Skeletal muscle cell (primary cell): Measurements from ENCODE around the gene HIVEP3.

ENCODE experiments used
- DNase-seq: peaks from one replicate; pipeline ENCODE4 v3.0.0-alpha.2; 2010; ENCODE audit warnings: low read depth
- H3K4me3 ChIP-seq: 2 replicates; pipeline ENCODE4 v1.5.1; 2011; ENCODE audit warnings: low read depth, mild to moderate bottlenecking, control low read depth, low read length, moderate library complexity

HIVEP3 gene

GRCh38 chr1:41529621-41530395 lies 388.9 kb downstream of the HIVEP3 start:
- DNase-seq, result no peak
- no peak overlapping the region for H3K4me3 ChIP-seq

DNA sequence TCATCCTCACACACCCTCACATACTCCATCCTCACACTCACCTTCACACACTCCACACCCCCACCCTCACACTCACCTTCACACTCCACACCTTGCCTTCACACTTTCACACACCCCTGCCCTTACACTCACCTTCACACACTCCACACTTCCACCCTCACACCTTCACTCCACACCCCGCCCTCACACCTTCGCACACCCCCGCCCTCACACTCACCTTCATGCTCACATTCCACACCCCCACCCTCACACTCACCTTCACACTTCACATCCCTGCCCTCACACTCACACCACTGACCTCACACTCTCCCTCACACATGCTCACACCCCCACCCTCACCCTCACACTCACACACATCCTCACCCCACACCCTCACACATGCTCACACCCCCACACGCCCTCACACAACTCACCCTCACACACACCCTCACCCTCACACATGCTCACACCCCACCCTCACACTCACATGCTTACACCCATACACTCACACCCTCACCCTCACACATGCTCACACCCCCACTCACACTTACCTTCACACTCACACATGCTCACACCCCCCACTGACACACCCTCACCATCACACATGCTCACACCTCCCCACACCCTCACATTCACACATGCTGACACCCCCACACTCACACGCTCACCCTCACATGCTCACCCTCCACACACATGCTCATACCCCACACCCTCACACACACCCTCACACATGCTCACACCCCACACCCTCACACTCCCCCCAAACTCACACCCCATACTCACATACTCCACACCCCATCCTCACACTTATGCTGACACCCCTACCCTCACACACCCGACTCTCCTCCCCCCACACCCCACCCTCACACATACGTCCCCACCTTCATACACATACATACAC lies 389.8 kb downstream of the HIVEP3 start:
- H3K4me3 ChIP-seq, result no peak overlapping the region
- no peak for DNase-seq

GRCh38 chr1:41528106-41528505 lies 390.6 kb downstream of the HIVEP3 start:
- DNase-seq, result no peak
- H3K4me3 ChIP-seq, result no peak overlapping the region

DNA sequence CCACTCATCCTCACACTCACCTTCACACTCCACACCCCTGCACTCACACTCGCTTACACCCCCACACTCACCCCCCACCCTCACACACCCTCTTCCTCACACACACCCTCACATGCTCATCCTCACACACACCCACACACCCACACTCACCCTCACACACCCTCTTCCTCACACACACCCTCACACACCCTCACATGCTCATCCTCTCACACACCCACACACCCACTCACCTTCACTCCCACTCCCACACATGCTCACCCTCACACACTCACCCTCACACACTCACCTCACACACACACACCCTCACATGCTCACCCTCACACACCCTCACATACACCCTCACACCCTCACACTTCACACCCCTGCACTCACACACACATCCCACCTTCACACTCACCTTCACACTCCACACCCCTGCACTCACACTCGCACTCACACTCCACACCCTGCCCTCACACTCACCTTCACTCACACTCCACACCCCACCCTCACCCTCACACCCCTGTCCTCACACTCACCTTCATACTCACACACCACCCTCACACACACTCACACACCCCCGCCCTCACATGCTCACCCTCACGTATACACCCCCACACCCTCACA lies 391.7 kb downstream of the HIVEP3 start:
- H3K4me3 ChIP-seq, result no peak overlapping the region
- DNase-seq, result no peak

- DNase-seq, result no peak
- H3K4me3 ChIP-seq, result no peak overlapping the region
Observed at GRCh38 chr1:41525891-41526587, 392.7 kb downstream of the HIVEP3 start.

DNA sequence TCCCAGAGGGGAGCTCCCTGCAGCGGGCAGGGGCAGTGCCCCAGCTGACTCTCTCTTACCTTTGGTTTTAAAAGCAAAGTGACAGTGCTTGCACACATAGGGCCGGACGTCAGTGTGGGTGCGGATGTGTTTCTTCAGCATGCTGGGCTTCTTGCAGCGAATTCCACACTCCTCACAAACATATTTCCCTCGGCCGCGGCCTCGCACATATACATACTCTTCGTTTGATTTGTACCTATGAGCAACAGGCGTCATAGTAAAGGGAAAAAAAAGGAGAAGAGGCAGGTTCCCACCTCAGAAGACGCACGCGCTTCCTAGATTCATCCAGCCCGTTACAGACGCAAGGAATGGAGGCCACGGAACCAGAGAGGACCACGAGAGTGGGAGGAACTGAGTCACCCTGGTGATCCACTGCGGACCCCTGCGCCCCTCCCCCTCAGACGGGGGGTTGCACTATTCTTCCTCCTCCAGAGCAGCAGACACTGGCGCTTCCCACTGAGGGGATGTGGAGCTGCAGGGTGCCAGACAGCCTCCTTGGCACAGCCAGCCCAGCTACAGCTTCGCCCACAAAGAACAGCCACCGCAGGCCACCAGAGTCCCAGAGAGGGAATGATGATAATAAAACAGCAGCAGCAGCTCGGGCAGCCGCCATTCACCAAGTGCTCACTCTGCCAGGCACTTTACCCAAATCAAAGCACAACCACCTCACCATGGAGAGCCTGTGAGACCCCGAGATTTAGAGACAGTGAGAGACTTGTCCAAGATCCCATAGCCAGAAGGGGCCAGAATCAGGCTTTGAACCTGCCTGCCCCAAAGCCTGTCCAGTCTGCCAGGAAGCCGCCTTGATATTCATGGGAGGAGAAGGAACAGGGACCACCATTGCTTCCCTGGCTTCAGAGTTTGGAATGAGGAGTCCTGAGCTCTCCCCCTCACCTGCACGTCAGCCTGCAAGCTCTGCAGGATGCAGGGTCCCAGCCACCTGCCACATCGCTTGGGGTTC lies 393.7 kb downstream of the HIVEP3 start:
- no peak overlapping the region for H3K4me3 ChIP-seq
- DNase-seq, result no peak

GRCh38 chr1:41523949-41524675 lies 394.6 kb downstream of the HIVEP3 start:
- no peak for DNase-seq
- no peak overlapping the region for H3K4me3 ChIP-seq

GRCh38 chr1:41523071-41523470 lies 395.7 kb downstream of the HIVEP3 start:
- DNase-seq, result no peak
- no peak overlapping the region for H3K4me3 ChIP-seq

DNA sequence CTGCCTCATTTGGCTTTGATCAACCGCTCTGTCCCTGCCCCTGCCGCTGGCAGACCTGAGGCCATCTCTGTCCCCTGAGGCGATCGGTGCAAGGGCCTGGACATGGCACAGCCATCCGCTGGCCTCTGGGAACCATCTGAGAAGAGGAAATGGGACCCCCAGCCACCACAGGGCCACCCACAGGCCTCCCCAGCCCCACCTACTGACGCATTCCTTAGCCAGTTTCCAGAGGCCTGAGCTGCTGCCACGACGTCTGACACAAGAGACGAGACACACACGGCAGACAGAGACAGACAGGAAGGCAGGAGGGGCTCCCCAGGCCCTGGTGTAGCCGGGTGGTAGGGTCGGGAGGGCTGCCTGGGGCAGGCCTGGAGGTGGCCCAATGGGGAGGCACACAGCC lies 397.0 kb downstream of the HIVEP3 start:
- H3K4me3 ChIP-seq, result no peak overlapping the region
- no peak for DNase-seq

- DNase-seq, result no peak
Observed at GRCh38 chr1:41520951-41521752, 397.6 kb downstream of the HIVEP3 start.

DNA sequence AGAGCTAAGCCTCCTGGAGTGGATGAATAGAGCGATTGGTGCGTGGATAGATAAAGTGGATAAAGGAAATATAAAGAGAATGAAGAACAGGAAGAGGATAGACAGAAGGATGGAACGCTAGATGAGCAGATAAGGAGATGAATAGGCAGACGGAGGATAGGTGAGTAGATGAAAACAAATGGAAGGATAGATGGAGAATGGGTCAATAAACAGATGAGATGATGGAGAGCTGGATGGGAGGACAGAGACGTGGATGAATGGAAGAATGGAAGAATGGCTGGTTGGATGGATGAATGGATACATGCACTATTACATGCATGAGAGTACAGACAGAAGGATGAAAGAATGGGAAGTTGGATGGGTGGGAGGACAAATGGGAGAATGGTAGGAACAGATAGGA lies 399.1 kb downstream of the HIVEP3 start:
- no peak for DNase-seq
- no peak overlapping the region for H3K4me3 ChIP-seq

More at GRCh38 chr1:41520951-41521752, 397.6 kb downstream of the HIVEP3 start:
- no peak overlapping the region for H3K4me3 ChIP-seq

DNA sequence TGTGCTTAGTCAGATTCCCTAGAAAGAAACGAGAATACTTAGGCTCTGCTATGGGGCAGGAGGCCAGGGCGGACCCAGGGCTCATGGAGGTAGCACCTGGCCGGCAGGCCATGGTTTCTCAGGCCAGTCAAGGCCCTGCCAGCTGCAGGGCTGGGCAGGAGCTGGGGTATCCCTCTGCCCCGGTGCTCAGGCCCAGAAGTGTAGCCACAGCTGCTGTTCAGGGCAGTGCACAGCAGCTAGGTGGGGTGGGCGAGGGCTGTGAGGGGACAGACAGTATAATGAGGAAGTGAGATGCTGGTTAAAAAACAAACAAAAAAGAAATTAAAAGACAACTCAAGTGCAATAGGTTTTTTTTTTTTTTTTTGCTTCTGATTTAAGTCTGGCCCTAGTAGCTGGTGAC lies 400.3 kb downstream of the HIVEP3 start:
- no peak for DNase-seq
- H3K4me3 ChIP-seq, result no peak overlapping the region

GRCh38 chr1:41517062-41517438 lies 401.7 kb downstream of the HIVEP3 start:
- DNase-seq, result no peak
- H3K4me3 ChIP-seq, result no peak overlapping the region

- peak overlapping the region; percentile 33 for H3K4me3 ChIP-seq
Observed at GRCh38 chr1:41516168-41517061, 402.3 kb downstream of the HIVEP3 start.

GRCh38 chr1:41515778-41516167 lies 402.9 kb downstream of the HIVEP3 start:
- no peak for DNase-seq
- no peak overlapping the region for H3K4me3 ChIP-seq

More at GRCh38 chr1:41516168-41517061, 402.3 kb downstream of the HIVEP3 start:
- peak; percentile 51 for DNase-seq

- no peak overlapping the region for H3K4me3 ChIP-seq
- no peak for DNase-seq
Observed at GRCh38 chr1:41515131-41515678, 403.5 kb downstream of the HIVEP3 start.
